ENCODE results near the gene SLCO4A1.
"Not testable (repeated sequence)": the region's sequence is repeated elsewhere in the genome, so short reads cannot be mapped to it uniquely, and the experiment has no call there.

SLCO4A1 gene

GRCh38 chr20:62666736-62667529 lies 24.6 kb downstream of the SLCO4A1 start:
- DNase-seq (ENCODE audit: low read depth) = no peak

- no peak for DNase-seq (ENCODE audit: low read depth)
These were observed 25.5 kb downstream of the SLCO4A1 start for GRCh38 chr20:62667530-62668440.

GRCh38 chr20:62668441-62669027 lies 26.2 kb downstream of the SLCO4A1 start:
- DNase-seq (ENCODE audit: low read depth) = peak; percentile 15

- no peak for DNase-seq (ENCODE audit: low read depth)
These were observed 26.9 kb downstream of the SLCO4A1 start for GRCh38 chr20:62669249-62669648.

- no peak for DNase-seq (ENCODE audit: low read depth)
These were observed 27.9 kb downstream of the SLCO4A1 start for GRCh38 chr20:62670156-62670555.

- no peak for DNase-seq (ENCODE audit: low read depth)
These were observed 28.7 kb downstream of the SLCO4A1 start for GRCh38 chr20:62670998-62671397.

- no peak for DNase-seq (ENCODE audit: low read depth)
These were observed 29.5 kb downstream of the SLCO4A1 start for GRCh38 chr20:62671765-62672164.

- no peak for DNase-seq (ENCODE audit: low read depth)
These were observed 32.1 kb downstream of the SLCO4A1 start for GRCh38 chr20:62674370-62674769.

GRCh38 chr20:62675156-62675876 lies 33.0 kb downstream of the SLCO4A1 start:
- no peak for DNase-seq (ENCODE audit: low read depth)

- no peak for DNase-seq (ENCODE audit: low read depth)
These were observed 33.6 kb downstream of the SLCO4A1 start for GRCh38 chr20:62675877-62676260.

GRCh38 chr20:62676976-62677375 lies 34.7 kb downstream of the SLCO4A1 start:
- DNase-seq (ENCODE audit: low read depth) = no peak

GRCh38 chr20:62677678-62678077 lies 35.4 kb downstream of the SLCO4A1 start:
- no peak for DNase-seq (ENCODE audit: low read depth)

GRCh38 chr20:62678553-62678952 lies 36.2 kb downstream of the SLCO4A1 start:
- DNase-seq (ENCODE audit: low read depth) = no peak

GRCh38 chr20:62679978-62680589 lies 37.8 kb downstream of the SLCO4A1 start:
- no peak for DNase-seq (ENCODE audit: low read depth)

- no peak for DNase-seq (ENCODE audit: low read depth)
These were observed 40.7 kb downstream of the SLCO4A1 start for GRCh38 chr20:62682912-62683517.

- not testable (repeated sequence) for DNase-seq (ENCODE audit: low read depth)
These were observed 41.5 kb downstream of the SLCO4A1 start for GRCh38 chr20:62683660-62684322.

- no peak for DNase-seq (ENCODE audit: low read depth)
These were observed 42.7 kb downstream of the SLCO4A1 start for GRCh38 chr20:62684981-62685380.

- no peak for DNase-seq (ENCODE audit: low read depth)
These were observed 43.7 kb downstream of the SLCO4A1 start for GRCh38 chr20:62685781-62686555.
